IPS DF 6.9 (cell line): ENCODE measurements around the gene DOCK2.

ENCODE experiments used
- DNase-seq: peaks from one replicate; pipeline ENCODE4 v3.0.0-alpha.2; 2013; ENCODE audit warnings: low read depth, low spot score
- H3K27ac ChIP-seq: one replicate; pipeline ENCODE4 v1.5.1; 2013; ENCODE audit warnings: low read length, control low read depth
- H3K27me3 ChIP-seq: 2 replicates; pipeline ENCODE4 v1.6.1; 2013; ENCODE audit warnings: mild to moderate bottlenecking, low read length; ENCODE audit not compliant: control insufficient read depth, insufficient read depth
- H3K36me3 ChIP-seq: 2 replicates; pipeline ENCODE4 v1.6.1; 2013; ENCODE audit warnings: low read length; ENCODE audit not compliant: control insufficient read depth, insufficient read depth
- H3K4me1 ChIP-seq: 2 replicates; pipeline ENCODE4 v1.6.1; 2013; ENCODE audit warnings: low read length; ENCODE audit not compliant: control insufficient read depth, insufficient read depth
- H3K4me3 ChIP-seq: 2 replicates; pipeline ENCODE4 v1.5.1; 2013; ENCODE audit warnings: mild to moderate bottlenecking, low read length
- H3K9me3 ChIP-seq: 2 replicates; pipeline ENCODE4 v1.6.1; 2013; ENCODE audit warnings: low read length, inconsistent platforms; ENCODE audit not compliant: control insufficient read depth, insufficient read depth
- WGBS: extraction: QIAGEN DNeasy Blood & Tissue Kit; methylation state at CpG from one replicate; pipeline ENCODE4 v1.1.7; 2013; ENCODE audit warnings: mixed read lengths, missing lambda C conversion rate; ENCODE audit not compliant: insufficient read length, insufficient coverage; 5-methylcytosine and 5-hydroxymethylcytosine counted together

Gene DOCK2

DNA sequence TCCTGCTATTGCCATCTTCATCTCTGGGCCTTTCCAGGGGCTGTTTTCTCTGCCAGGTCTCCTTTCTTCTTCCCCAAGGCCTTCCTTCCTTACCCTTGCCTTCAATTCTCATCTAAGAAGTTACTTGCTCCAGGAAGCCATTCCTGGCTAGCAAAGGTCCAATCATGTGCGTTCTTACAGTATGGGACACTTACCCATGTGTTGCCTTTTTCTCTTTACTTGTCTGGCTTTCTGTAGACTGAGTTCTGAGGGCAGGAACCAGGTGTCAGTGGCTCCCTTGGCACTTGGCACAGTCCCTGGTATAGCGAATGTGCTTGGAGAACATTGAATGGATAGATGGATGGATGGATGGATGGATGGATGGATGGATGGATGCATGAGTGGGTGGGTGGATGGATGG, 478.9 kb downstream of the DOCK2 start:
- WGBS: no CpG with 5 or more reads among the region's 2 CpGs
- no peak overlapping the region for H3K27ac ChIP-seq
- no peak for DNase-seq
- H3K27me3 ChIP-seq: no peaks in the 10 kb centered on the region
- no peaks in the 10 kb centered on the region for H3K4me1 ChIP-seq
- no peaks in the 10 kb centered on the region for H3K36me3 ChIP-seq
- no peak overlapping the region for H3K4me3 ChIP-seq
- no peaks in the 10 kb centered on the region for H3K9me3 ChIP-seq

DNA sequence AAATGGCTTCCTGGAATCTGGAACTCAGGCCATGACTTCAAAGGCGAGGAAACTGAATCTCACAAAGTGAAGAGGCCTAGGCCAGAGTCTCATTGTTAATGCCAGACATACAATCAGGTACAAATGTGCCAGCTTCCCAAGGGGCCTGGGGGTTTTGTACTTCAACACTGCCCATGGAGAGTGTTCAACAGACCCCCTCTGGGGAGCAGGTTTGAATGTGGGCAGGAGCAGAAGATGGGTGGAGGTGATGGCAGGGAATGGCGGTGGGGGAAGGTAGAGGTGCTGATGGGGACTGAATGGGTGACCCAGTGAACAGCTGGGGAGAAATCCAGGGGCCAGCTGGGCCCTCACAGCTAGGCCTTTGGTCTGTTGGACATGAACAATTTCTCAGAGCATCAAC, 480.7 kb downstream of the DOCK2 start:
- Histone ChIP-seq H3K4me3 (no peak overlapping the region), H3K4me1 (no peaks in the 10 kb centered on the region), H3K9me3 (no peaks in the 10 kb centered on the region), H3K27me3 (no peaks in the 10 kb centered on the region), H3K36me3 (no peaks in the 10 kb centered on the region), H3K27ac (no peak overlapping the region)
- WGBS: no CpG with 5 or more reads among the region's 2 CpGs
- no peak for DNase-seq

DNA sequence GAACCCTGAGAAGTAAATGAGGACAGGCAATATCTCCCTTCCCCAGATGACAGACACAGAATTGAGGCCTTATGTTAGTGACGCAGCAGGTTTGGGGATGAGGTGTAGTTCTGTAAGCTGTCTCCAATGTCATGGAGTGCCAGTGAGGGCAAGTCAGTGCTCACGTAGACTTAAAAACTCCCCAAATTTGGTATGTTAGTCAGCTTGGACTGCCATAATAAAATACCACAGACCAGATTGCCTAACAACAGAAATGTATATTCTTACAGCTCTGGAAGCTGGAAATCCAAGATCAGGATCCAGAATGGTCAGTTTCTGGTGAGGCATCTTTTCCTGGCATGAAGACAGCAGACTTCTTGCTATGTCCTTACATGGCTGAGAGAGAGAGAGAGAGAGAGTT, 483.5 kb downstream of the DOCK2 start:
- no peak for DNase-seq
- no peak overlapping the region for H3K27ac ChIP-seq

DNA sequence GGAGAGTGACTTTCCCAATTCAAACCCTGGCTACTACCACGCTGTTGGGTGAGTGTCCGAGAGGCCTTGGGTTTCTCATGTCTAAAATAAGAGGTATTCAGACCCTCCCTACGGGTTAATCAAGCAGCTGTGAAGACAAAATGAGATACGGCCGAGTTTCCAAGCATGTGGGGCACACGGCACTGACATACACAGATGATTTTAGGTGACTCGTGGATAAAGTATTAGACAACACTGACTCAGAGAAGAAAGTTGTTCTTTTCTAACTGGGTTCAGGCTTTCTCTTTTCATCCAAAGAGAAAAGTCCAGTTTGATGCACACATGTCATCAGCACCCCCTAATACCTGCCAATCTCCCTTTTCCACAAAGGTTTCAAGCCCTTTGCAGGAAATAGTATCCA, 484.2 kb downstream of the DOCK2 start:
- no peak overlapping the region for H3K4me3 ChIP-seq
- no peaks in the 10 kb centered on the region for H3K27me3 ChIP-seq
- no peaks in the 10 kb centered on the region for H3K9me3 ChIP-seq
- DNase-seq: no peak
- no peaks in the 10 kb centered on the region for H3K36me3 ChIP-seq
- no peaks in the 10 kb centered on the region for H3K4me1 ChIP-seq
- H3K27ac ChIP-seq: no peak overlapping the region
- WGBS: no CpG with 5 or more reads among the region's 7 CpGs

More for the DNA sequence above, 483.5 kb downstream of the DOCK2 start:
- no CpG with 5 or more reads among the region's 2 CpGs for WGBS
- H3K9me3 ChIP-seq: no peaks in the 10 kb centered on the region
- no peaks in the 10 kb centered on the region for H3K36me3 ChIP-seq
- no peaks in the 10 kb centered on the region for H3K27me3 ChIP-seq
- H3K4me1 ChIP-seq: no peaks in the 10 kb centered on the region
- no peak overlapping the region for H3K4me3 ChIP-seq

DNA sequence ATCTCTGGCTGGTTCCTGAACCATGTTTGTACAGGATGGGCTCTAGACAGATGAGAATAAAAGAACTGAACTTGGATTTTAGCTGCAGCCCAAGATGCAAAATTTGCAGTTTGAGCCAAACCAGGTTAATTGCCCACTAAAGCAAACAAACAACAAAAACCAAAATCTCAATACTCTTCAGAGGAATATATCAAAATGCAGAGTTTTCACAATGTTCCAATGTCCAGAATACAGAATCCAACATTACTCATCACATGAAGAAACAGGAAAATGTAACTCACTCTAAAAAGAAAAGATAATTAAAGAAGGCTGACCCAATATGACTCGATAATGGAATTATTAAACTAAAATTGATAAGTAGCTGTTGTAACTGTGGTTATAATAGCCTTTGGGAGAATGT, 489.0 kb downstream of the DOCK2 start:
- H3K9me3 ChIP-seq: no peaks in the 10 kb centered on the region
- H3K4me3 ChIP-seq: no peak overlapping the region
- DNase-seq: no peak
- H3K27ac ChIP-seq: no peak overlapping the region
- H3K27me3 ChIP-seq: no peaks in the 10 kb centered on the region
- no peaks in the 10 kb centered on the region for H3K4me1 ChIP-seq
- no CpG with 5 or more reads among the region's 1 CpG for WGBS
- no peaks in the 10 kb centered on the region for H3K36me3 ChIP-seq

DNA sequence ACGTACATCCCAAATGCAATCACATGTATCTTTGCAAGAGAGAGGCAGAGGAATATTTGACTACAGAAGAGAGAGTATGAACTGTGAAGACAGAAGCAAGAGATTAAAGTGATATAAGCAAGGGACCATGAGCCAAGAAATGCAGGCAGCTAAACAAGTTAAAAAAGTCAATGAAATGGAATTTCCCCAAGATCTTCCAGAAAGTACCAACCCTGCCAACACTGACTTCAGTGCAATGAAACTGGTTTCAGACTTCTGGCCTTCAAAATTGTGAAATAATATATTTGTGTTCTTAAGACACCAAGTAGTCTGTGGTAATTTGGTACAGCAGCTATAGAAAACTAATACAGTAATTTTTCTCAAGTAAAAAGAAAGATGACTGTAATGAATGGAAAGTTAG, 489.6 kb downstream of the DOCK2 start:
- WGBS: no CpG with 5 or more reads among the region's 1 CpG

DNA sequence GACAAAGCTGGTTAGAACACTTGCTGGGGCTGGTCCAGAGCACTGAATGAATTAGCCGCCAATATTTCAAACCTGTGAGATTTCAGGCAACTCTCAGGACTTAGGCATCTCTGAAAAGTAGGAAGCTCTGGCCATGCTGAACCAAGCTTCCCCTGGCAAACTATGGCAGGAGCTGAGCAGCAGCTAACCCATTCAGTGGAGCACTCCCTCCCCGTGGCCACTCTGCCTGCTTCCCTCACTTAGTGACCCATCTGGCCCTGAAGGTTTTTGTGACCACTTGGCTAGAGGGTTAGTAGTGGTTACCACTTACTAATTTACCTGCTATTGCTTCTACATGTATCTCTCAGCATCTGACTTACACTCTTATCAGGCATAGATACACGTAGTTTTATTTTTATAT, 494.2 kb downstream of the DOCK2 start:
- H3K27ac ChIP-seq: no peak overlapping the region
- no peak overlapping the region for H3K4me3 ChIP-seq
- no peaks in the 10 kb centered on the region for H3K4me1 ChIP-seq
- H3K9me3 ChIP-seq: no peaks in the 10 kb centered on the region
- no peaks in the 10 kb centered on the region for H3K36me3 ChIP-seq
- no CpG with 5 or more reads among the region's 3 CpGs for WGBS
- H3K27me3 ChIP-seq: no peaks in the 10 kb centered on the region
- no peak for DNase-seq

More for the DNA sequence above, 489.6 kb downstream of the DOCK2 start:
- no peak for DNase-seq
- Histone ChIP-seq H3K27ac (no peak overlapping the region), H3K9me3 (no peaks in the 10 kb centered on the region), H3K4me1 (no peaks in the 10 kb centered on the region), H3K36me3 (no peaks in the 10 kb centered on the region), H3K27me3 (no peaks in the 10 kb centered on the region), H3K4me3 (no peak overlapping the region)

DNA sequence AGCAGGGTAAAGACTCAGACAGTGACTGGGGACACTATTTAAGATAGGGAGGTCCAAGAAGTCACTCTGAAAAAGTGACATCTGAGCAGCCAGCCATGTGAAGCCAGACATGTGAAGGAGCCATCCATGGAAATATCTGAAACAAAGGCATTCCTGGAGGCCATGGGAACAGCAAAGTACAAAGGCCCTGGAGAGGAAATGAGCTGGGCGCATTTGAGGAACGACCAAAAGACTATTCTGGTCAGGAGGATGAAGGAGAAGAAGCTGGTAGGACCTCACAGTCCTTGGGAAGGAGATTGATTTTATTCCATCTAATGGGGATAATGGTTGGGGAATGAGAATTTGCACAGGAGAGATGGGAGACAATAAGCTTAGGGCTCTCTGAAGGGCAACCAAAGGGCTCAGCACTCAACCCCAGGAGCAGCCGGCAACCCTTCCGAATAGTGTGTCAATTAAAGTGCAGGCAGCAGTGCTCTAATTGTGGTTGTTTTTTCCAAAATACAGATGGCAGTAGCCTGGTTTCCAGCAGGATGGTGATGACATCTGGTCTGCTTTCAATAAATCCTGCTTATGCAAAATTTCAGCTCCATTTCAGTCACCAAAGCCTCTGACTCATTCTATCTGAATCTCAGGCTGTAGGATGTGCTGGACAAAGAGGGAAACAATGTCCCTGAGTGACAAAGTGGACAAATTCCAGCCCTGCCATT, 495.3 kb downstream of the DOCK2 start:
- DNase-seq: no peak
- WGBS: no CpG with 5 or more reads among the region's 4 CpGs
- no peaks in the 10 kb centered on the region for H3K9me3 ChIP-seq

More for the DNA sequence above, 495.3 kb downstream of the DOCK2 start:
- Histone ChIP-seq H3K4me3 (no peak overlapping the region), H3K27ac (no peak overlapping the region), H3K36me3 (no peaks in the 10 kb centered on the region), H3K4me1 (no peaks in the 10 kb centered on the region), H3K27me3 (no peaks in the 10 kb centered on the region)
